ENCODE measurements around the gene RBPJ. TPM values are rescaled to one million over a fixed set of nuclear protein-coding genes. Genes with fewer than 3 reads are reported as not detected.

The RBPJ gene
- total RNA-seq, 2 experiments from 2014 or later = 88.7 to 93.5 TPM

DNA sequence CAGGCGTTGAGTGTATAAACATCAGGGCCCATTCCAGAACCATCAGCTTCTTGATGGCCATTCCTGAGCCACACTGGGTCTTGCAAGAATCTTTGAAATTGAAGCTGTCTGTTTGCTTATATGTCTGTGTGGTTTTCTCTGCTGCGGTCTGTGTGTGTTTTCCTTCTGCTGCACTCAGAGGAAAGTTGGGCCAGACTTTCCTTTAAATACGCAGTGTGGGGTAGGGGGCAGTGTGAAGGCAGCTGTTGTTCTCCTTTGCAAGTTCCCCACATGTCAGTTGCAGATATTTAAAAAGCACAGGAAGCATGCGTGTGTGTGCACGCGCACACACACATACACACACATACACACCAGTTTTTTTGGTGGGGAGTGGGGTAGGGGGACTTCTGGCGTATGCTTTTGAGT is 137.3 kb downstream of the RBPJ start:
- H3K27ac Mint-ChIP-seq = no peak overlapping the region
- H3K36me3 Mint-ChIP-seq = no peaks in the 10 kb centered on the region
- no peak for DNase-seq
- H3K9me3 Mint-ChIP-seq = peaks cover under 1% of the 10 kb centered on the region
- peaks cover 10% of the 10 kb centered on the region for H3K4me1 Mint-ChIP-seq
- no peak overlapping the region for H3K4me3 Mint-ChIP-seq
- no peaks in the 10 kb centered on the region for H3K27me3 Mint-ChIP-seq

DNA sequence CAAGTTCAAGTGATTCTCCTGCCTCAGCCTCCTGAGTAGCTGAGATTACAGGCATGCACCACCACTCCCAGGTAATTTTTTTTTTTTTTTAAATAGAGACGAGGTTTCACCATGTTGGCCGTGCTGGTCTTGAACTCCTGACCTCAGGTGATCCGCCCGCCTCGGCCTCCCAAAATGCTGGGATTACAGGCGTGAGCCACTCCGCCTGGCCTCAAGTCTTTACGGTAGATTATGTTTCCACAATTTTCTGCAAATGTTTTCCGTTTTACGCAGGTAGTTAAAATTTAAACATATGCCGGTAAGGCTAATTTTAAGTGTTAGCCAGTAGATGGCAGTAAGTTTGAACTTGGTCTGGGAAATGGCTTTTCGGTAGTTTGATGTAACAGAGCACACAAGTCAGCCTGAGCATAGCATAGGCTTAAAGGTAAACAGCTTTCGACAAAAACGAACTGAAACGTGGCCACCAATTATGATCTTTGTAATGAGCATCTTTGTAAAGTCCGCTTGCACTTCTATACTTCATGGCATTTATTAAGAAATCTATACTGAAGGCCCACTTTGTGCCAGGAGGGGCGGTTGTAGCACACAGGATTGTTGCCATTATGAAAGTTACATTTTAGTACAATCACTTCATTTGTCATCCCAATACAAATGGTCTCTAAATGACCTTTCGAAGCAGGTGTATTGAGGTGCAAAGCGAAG is 138.4 kb downstream of the RBPJ start:
- Mint-ChIP-seq H3K27ac (no peak overlapping the region), H3K4me1 (peaks cover 10% of the 10 kb centered on the region), H3K9me3 (peaks cover 2% of the 10 kb centered on the region), H3K4me3 (peak overlapping the region; percentile 37), H3K36me3 (no peaks in the 10 kb centered on the region), H3K27me3 (no peaks in the 10 kb centered on the region)
- no peak for DNase-seq

DNA sequence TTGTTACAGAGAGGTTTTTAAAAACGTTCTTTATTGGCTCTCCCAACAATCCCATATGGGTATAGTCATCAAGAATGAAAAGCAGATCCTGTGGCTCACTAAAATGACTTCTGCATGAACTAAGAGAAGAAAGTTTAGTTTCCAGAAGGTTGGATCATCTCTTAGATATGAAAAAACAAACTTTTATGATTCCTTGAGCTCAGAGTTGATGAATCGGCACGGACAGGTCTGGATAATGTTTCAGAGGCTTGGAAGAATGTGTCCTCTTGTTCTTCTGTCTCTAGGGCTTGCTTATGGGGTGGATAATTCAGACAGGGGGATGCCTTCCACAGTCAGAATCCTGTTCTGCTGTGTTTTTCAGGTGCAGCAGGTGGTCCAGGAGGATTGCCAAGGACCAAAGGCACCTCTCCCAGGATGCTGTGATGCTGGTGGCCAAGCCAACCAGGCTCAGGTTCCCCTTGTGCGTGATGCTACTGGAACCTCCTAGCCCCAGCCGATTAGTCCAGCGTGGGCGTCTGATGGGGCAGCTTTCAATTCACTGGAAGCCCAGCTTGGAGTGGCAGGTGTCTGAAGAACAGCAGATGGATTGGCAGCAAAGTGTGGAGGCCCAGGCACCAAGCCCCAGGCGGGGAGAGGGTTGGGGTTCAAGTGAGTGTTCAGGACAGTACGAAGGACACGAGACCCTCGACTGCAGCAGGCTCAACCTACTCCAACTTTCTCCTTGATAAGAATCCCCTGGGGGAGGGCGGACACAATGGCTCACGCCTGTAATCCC is 139.1 kb downstream of the RBPJ start:
- Mint-ChIP-seq H3K27me3 (no peaks in the 10 kb centered on the region), H3K36me3 (no peaks in the 10 kb centered on the region), H3K4me1 (peaks cover 10% of the 10 kb centered on the region), H3K27ac (no peak overlapping the region), H3K9me3 (peaks cover 2% of the 10 kb centered on the region), H3K4me3 (no peak overlapping the region)
- no peak for DNase-seq

DNA sequence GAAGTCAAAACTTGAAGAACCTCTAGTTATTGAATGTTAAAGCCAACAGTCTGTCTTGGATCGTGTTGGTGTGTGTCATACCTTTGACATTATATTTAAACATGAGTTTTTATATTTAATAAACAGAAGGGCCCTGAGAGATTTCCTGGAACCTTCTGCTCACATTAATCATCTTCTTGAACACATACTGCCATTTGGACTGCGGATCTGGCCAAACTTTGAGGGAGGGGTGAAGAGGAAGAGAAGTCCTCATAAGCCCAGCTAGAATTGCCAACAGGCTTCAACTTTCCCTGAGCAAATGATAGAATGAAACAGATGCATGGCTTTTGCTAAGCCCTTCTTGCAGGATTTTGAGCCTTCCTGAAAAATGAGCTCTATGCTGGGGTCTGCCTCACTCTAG is 142.1 kb downstream of the RBPJ start:
- H3K9me3 Mint-ChIP-seq = peaks cover 2% of the 10 kb centered on the region
- peaks cover 10% of the 10 kb centered on the region for H3K4me1 Mint-ChIP-seq
- H3K27me3 Mint-ChIP-seq = peaks cover 6% of the 10 kb centered on the region
- no peaks in the 10 kb centered on the region for H3K36me3 Mint-ChIP-seq
- no peak overlapping the region for H3K27ac Mint-ChIP-seq
- no peak overlapping the region for H3K4me3 Mint-ChIP-seq
- DNase-seq = no peak

DNA sequence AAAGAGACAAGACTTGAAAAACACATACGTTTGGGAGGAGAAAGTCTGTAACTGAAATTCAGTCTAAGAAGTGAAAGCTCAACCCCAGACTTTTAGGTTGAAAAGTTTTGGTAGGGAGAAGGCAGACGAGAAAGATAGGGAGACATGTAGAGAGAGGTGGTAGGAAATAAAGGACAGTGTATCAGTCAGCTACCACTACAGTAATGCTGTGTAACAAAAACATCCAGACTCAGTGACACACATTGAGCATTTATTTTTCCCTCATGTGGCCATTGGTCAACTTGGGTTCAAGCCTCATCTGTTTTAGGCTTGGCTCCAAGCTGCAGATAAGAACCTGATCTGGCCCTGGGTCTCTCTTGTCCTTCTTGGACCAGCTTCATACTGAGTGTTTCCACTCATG is 142.6 kb downstream of the RBPJ start:
- Mint-ChIP-seq H3K9me3 (peaks cover 2% of the 10 kb centered on the region), H3K27me3 (peaks cover 6% of the 10 kb centered on the region), H3K4me1 (peaks cover 7% of the 10 kb centered on the region), H3K27ac (no peak overlapping the region), H3K4me3 (no peak overlapping the region), H3K36me3 (no peaks in the 10 kb centered on the region)
- no peak for DNase-seq

DNA sequence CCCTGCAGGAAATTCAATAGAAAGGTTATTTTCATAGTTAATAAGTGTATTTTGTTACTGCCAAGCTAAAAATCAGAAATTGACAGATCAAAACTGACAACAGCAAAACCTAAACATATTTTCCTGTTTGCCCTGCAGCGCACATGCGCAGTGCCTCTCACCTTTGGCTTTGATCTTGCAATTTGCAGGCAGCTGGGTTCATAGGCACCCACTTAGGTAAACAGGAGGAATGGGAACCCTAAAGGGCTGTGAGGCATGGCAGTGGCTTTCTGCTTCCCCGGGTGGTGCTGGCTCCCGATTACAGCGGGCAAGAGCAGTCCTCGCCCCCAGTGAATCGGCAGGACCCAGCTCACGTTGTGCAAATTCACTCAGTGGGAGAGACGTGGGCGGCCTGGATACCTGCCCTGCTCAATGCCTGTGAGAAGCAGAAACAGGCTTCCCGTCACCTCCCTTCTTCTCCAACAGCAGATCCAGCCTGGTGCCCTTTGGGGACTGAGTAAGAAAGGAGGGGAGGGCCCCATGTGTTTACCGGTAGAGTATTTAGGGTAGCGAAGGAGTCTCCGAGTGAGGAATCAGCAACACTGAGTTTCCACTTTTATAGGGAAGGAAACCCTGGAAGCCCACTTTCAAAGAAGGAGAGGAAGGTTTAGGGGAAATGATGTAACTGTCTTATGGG is 143.7 kb downstream of the RBPJ start:
- no peaks in the 10 kb centered on the region for H3K36me3 Mint-ChIP-seq
- peaks cover 6% of the 10 kb centered on the region for H3K27me3 Mint-ChIP-seq

DNA sequence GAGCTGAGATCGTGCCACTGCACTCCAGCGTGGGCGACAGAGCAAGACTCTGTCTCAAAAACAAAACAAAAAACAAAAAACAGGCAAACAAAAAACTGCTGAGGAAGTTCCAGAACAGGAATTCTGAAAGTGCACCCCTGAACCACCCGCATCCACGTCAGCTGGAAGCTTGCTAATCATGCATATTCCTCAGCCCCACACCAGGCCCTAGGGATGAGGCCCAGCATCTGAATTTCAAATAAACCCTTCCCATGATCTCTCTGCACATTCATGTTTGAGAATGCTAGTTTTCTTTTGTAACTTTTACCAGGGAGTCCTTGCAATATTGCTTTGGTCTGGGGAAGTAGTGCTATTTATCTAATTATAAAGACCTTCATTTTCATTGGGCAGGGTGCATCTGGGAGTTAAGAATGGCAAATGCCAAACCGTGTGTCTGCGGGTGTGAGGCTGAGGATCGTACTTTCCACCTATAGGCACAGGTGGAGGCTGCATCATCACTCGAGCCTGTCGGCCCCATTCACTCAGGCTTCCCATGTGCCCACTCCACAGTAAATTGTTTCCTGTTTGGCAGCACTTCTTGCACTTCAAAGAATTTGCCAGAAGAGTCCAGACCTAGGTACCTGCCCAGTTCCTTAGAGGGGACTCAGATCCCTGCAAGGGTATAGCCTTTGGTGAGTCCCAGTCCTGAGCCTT is 145.9 kb downstream of the RBPJ start:
- H3K27ac Mint-ChIP-seq = no peak overlapping the region
- H3K4me1 Mint-ChIP-seq = no peaks in the 10 kb centered on the region
- H3K36me3 Mint-ChIP-seq = no peaks in the 10 kb centered on the region
- no peak for DNase-seq
- H3K27me3 Mint-ChIP-seq = peaks cover 6% of the 10 kb centered on the region
- no peak overlapping the region for H3K4me3 Mint-ChIP-seq
- peaks cover 2% of the 10 kb centered on the region for H3K9me3 Mint-ChIP-seq

More for the DNA sequence above, 143.7 kb downstream of the RBPJ start:
- H3K4me3 Mint-ChIP-seq = no peak overlapping the region
- peaks cover 2% of the 10 kb centered on the region for H3K9me3 Mint-ChIP-seq
- DNase-seq = no peak
- H3K27ac Mint-ChIP-seq = no peak overlapping the region
- no peaks in the 10 kb centered on the region for H3K4me1 Mint-ChIP-seq

DNA sequence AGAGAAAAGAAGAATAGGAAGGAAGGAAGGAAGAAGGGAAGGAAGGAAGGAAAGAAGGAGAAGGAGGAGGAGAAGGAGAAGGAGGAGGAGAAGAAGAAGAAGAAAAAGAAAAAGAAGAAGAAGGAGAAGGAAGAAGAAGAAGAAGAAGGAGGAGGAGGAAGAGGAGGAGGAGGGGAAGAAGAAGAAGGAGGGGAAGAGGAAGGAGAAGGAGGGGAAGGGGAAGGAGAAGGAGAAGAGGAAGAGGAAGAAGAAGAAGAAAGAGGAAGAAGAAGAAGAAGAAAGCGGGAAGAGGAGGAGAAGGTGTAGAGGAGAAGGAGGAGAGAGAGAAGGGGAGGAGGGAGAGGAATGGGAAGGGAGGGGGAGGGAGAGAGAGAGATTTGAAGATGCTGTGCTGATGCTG is 146.9 kb downstream of the RBPJ start:
- H3K4me3 Mint-ChIP-seq = no peak overlapping the region
- H3K27ac Mint-ChIP-seq = no peak overlapping the region
- no peaks in the 10 kb centered on the region for H3K4me1 Mint-ChIP-seq
- DNase-seq = no peak
- peaks cover 2% of the 10 kb centered on the region for H3K9me3 Mint-ChIP-seq
- peaks cover 6% of the 10 kb centered on the region for H3K27me3 Mint-ChIP-seq
- no peaks in the 10 kb centered on the region for H3K36me3 Mint-ChIP-seq

DNA sequence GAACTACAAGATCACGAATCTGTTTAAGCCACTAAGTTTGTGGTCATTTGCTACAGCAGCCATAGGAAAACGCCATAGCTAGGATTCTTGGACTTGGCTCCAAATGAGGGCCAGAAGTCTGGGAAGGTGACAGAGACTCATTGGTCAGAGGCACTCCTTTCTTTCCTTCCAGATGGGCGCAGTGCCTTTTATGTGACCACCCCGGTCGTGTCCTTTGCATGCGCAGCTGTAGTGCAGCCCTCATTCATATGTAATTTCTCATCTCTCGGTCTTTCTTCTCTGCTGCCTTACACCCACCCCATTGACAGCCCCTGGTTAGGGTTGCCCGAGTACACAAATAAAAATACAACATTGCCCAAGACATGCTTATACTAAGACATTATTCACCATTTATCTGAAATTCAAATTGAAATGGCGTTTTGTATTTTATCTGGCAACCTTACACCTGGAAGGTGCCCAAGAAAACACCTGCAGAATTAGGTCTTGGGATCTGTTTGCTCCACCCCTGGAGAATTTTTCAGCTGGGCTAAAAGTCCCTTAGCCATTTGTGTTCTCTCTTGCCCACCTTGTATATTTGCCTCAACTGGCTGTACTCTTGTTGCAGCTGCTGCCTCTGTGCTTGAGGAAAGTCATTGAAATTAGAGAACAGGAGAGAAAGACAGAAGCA is 147.6 kb downstream of the RBPJ start:
- H3K4me1 Mint-ChIP-seq = no peaks in the 10 kb centered on the region
- H3K9me3 Mint-ChIP-seq = no peaks in the 10 kb centered on the region
- no peak overlapping the region for H3K4me3 Mint-ChIP-seq
- H3K27ac Mint-ChIP-seq = no peak overlapping the region
- no peaks in the 10 kb centered on the region for H3K36me3 Mint-ChIP-seq
- H3K27me3 Mint-ChIP-seq = peaks cover 6% of the 10 kb centered on the region
- DNase-seq = no peak

DNA sequence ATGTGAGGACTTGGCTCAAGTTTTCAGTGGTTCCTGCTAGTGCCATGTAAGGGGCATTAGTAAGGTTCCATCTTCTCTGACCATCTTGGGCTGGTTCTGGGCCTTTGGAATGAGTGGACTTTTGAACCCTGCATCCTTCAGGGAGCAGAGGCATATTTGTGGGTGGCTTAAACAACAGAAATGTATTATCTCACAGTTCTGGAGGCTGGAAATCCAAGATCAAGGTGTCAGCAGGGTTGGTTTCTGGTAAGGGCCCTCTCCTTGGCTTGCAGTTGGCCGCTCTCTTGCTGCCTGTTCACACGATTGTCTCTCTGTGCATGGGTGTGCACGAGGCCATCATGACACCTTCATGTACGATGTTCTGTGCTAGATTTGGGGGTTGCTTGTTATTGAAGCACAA is 148.2 kb downstream of the RBPJ start:
- H3K27ac Mint-ChIP-seq = no peak overlapping the region
- H3K27me3 Mint-ChIP-seq = peaks cover 6% of the 10 kb centered on the region
- no peaks in the 10 kb centered on the region for H3K9me3 Mint-ChIP-seq
- no peaks in the 10 kb centered on the region for H3K4me1 Mint-ChIP-seq
- no peak for DNase-seq
- no peak overlapping the region for H3K4me3 Mint-ChIP-seq
- H3K36me3 Mint-ChIP-seq = no peaks in the 10 kb centered on the region

DNA sequence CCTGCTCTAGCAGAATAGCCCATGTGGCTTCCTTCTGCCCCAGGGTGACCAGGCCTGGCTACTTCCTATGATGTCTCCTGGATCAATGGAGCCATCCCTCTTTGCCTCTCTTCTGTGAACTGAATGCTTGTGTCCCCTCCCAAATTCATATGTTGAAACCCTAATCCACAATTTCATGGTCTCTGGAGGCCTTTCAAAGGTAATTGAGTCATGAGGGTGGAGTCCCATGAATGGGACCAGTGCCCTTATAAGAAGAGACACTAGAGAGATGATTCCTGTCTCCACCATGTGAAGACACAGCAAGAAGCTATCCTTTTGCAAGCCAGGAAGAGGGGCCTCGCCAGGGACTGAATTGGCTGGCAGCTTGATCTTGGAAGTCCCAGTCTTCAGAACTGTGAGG is 151.1 kb downstream of the RBPJ start:
- H3K27me3 Mint-ChIP-seq = peaks cover 6% of the 10 kb centered on the region
- no peaks in the 10 kb centered on the region for H3K9me3 Mint-ChIP-seq
- no peak for DNase-seq
- H3K4me1 Mint-ChIP-seq = no peaks in the 10 kb centered on the region
- H3K4me3 Mint-ChIP-seq = no peak overlapping the region
- no peaks in the 10 kb centered on the region for H3K36me3 Mint-ChIP-seq
- H3K27ac Mint-ChIP-seq = no peak overlapping the region

DNA sequence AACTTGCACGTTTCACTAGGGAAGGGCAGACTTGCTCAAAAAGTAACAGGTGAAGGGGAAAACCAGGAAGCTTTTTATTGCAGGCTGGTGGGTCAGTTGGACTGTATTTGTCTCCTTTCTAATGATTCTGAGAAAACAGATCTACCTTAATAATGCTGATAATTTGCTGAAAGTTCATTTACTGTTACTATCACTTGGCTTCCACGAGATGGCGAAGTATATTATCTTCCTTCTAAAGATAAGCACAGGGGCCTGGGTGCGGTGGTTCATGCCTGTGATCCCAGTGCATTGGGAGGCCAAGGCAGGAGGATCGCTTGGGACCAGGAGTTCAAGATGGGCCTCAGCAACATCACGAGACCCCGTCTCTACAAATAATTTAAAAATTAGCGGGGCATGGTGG is 153.1 kb downstream of the RBPJ start:
- Mint-ChIP-seq H3K4me3 (no peak overlapping the region), H3K9me3 (no peaks in the 10 kb centered on the region), H3K4me1 (no peaks in the 10 kb centered on the region), H3K27me3 (no peaks in the 10 kb centered on the region), H3K27ac (no peak overlapping the region), H3K36me3 (no peaks in the 10 kb centered on the region)
- DNase-seq = no peak

DNA sequence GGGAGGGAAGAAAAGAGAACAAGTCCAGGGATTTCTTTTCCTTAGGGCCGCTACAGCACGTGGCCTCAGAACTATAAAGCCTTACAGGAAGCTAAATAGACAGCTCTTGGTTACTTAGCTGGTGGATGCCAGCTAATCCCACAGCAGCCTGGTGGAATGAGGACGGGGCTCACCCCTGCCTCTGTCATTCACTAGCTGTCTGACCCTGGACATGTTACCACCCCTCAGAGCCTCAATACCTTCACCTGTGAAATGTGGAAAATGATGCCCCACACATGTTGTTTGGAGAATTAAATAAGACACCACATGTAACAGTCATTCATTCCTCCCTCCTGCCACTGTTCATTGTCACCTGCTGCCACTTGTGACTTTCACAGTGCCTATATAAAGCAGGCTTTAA is 153.7 kb downstream of the RBPJ start:
- Mint-ChIP-seq H3K36me3 (no peaks in the 10 kb centered on the region), H3K4me1 (no peaks in the 10 kb centered on the region), H3K27me3 (no peaks in the 10 kb centered on the region), H3K4me3 (no peak overlapping the region), H3K27ac (no peak overlapping the region), H3K9me3 (no peaks in the 10 kb centered on the region)
- no peak for DNase-seq

DNA sequence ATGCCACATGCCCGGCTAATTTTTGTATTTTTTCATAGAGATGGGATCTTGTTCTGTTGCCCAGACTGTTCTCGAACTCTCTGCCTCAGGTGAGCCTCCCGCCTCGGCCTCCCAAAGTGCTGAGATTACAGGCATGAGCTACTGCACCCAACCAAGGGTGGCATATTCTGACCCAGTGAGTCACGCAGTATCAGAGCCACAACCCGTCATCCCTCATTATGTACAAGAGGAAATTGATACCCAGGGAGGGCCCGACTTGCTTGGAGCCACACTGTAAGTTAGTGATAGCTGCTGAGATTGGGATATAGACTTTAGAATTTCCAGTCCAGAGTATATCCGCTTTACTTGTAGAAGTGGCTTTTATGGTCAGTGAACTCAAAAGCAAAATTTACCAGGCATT is 154.9 kb downstream of the RBPJ start:
- DNase-seq = no peak
- Mint-ChIP-seq H3K4me1 (no peaks in the 10 kb centered on the region), H3K27ac (no peak overlapping the region), H3K27me3 (no peaks in the 10 kb centered on the region), H3K36me3 (no peaks in the 10 kb centered on the region), H3K4me3 (no peak overlapping the region), H3K9me3 (no peaks in the 10 kb centered on the region)

DNA sequence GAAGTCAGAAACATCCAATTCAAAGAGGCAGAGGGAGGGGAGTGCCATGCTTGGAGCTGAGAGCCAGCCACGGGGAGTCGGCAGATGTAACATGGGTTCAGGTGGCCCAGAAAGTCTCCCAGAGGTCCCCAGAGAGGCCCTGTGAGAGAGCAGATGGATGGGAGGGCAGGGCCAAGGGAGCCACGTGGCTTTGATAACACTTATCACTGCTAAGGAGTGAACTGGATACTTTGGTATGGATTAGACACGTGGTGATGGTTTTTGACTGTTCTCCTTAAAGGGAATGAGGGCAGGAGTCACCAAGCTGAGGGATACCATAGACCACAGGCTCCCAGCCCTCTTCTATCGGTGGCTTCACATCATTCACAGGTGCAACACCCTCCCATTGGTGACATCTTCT is 155.7 kb downstream of the RBPJ start:
- H3K27ac Mint-ChIP-seq = no peak overlapping the region
- DNase-seq = no peak
- H3K4me3 Mint-ChIP-seq = no peak overlapping the region
- no peaks in the 10 kb centered on the region for H3K4me1 Mint-ChIP-seq
- H3K9me3 Mint-ChIP-seq = no peaks in the 10 kb centered on the region
- no peaks in the 10 kb centered on the region for H3K36me3 Mint-ChIP-seq
- H3K27me3 Mint-ChIP-seq = no peaks in the 10 kb centered on the region

Data from activated naive CD8-positive, alpha-beta T cell treated with anti-CD3 and anti-CD28 coated beads for 36 hours (primary cell).